Trophoblast cell (in vitro differentiated cells and primary cell): ENCODE data around the gene AASDH.

Source experiments
- DNase-seq, 2 donors: peaks; one replicate each; pipeline ENCODE4 v3.0.0-alpha.2; 2016
- H2AFZ ChIP-seq: 2 replicates; pipeline ENCODE4 v1.6.1; 2013; ENCODE audit warnings: low read length, moderate library complexity, mild to moderate bottlenecking; ENCODE audit not compliant: insufficient read depth, poor library complexity
- H2AK5ac ChIP-seq: 2 replicates; pipeline ENCODE4 v1.6.1; 2013; ENCODE audit warnings: mild to moderate bottlenecking, low read length
- H2BK120ac ChIP-seq: 2 replicates; pipeline ENCODE4 v1.6.1; 2013; ENCODE audit warnings: low read length, mild to moderate bottlenecking, moderate library complexity; ENCODE audit not compliant: insufficient read depth, poor library complexity
- H2BK12ac ChIP-seq: 2 replicates; pipeline ENCODE4 v1.6.1; 2013; ENCODE audit warnings: mild to moderate bottlenecking, low read length, moderate library complexity
- H2BK5ac ChIP-seq: 2 replicates; pipeline ENCODE4 v1.6.1; 2013; ENCODE audit warnings: low read length, low read depth, moderate library complexity, mild to moderate bottlenecking; ENCODE audit not compliant: poor library complexity
- H3K14ac ChIP-seq: 2 replicates; pipeline ENCODE4 v1.6.1; 2013; ENCODE audit warnings: mild to moderate bottlenecking, low read length
- H3K18ac ChIP-seq: 2 replicates; pipeline ENCODE4 v1.6.1; 2013; ENCODE audit warnings: mild to moderate bottlenecking, low read length
- H3K23ac ChIP-seq: 2 replicates; pipeline ENCODE4 v1.6.1; 2013; ENCODE audit warnings: low read length
- H3K27ac ChIP-seq: 2 replicates; pipeline ENCODE4 v1.5.1; 2013; ENCODE audit warnings: low read depth, mild to moderate bottlenecking, inconsistent platforms, low read length, moderate library complexity
- H3K27me3 ChIP-seq: 2 replicates; pipeline ENCODE4 v1.6.1; 2013; ENCODE audit warnings: inconsistent platforms, mild to moderate bottlenecking, low read length, moderate library complexity; ENCODE audit not compliant: insufficient read depth
- H3K36me3 ChIP-seq, 2 experiments: 1 replicate in 1 of 2; 2 replicates in 1 of 2; pipeline ENCODE4 v1.6.1; 2013; ENCODE audit warnings: low read length in 2 of 2, mild to moderate bottlenecking in 2 of 2, moderate library complexity in 1 of 2; ENCODE audit not compliant: insufficient read depth in 2 of 2, control insufficient read depth in 1 of 2
- H3K4ac ChIP-seq: 2 replicates; pipeline ENCODE4 v1.6.1; 2013; ENCODE audit warnings: low read depth, mild to moderate bottlenecking, low read length, moderate library complexity
- H3K4me1 ChIP-seq, 2 experiments: 1 replicate in 1 of 2; 2 replicates in 1 of 2; pipeline ENCODE4 v1.6.1; 2013; ENCODE audit warnings: low read length in 2 of 2, mild to moderate bottlenecking in 2 of 2, moderate library complexity in 1 of 2; ENCODE audit not compliant: insufficient read depth in 2 of 2, control insufficient read depth in 1 of 2
- H3K4me2 ChIP-seq: 2 replicates; pipeline ENCODE4 v1.6.1; 2013; ENCODE audit warnings: inconsistent platforms, mild to moderate bottlenecking, low read length, moderate library complexity
- H3K4me3 ChIP-seq: 2 replicates; pipeline ENCODE4 v1.5.1; 2013; ENCODE audit warnings: mild to moderate bottlenecking, low read depth, low read length, inconsistent platforms
- H3K79me1 ChIP-seq: one replicate; pipeline ENCODE4 v1.6.1; 2013; ENCODE audit warnings: low read length
- H3K79me2 ChIP-seq: 2 replicates; pipeline ENCODE4 v1.6.1; 2013; ENCODE audit warnings: low read length, mild to moderate bottlenecking; ENCODE audit not compliant: control insufficient read depth, insufficient read depth, poor library complexity
- H3K9ac ChIP-seq: 2 replicates; pipeline ENCODE4 v1.6.1; 2013; ENCODE audit warnings: mild to moderate bottlenecking, low read length
- H3K9me3 ChIP-seq: 2 replicates; pipeline ENCODE4 v1.6.1; 2013; ENCODE audit warnings: low read depth, mild to moderate bottlenecking, control low read depth, inconsistent platforms, low read length; ENCODE audit not compliant: insufficient read depth
- H4K12ac ChIP-seq: 2 replicates; pipeline ENCODE4 v1.6.1; 2013; ENCODE audit warnings: low read depth, mild to moderate bottlenecking, low read length, moderate library complexity
- H4K8ac ChIP-seq: 2 replicates; pipeline ENCODE4 v1.6.1; 2013; ENCODE audit warnings: low read depth, mild to moderate bottlenecking, low read length, moderate library complexity
- H4K91ac ChIP-seq: one replicate; pipeline ENCODE4 v1.6.1; 2013; ENCODE audit warnings: low read depth, mild to moderate bottlenecking, low read length, moderate library complexity
- WGBS: extraction: QIAGEN DNeasy Blood & Tissue Kit; methylation state at CpG from one replicate; pipeline ENCODE4 v1.1.7; 2013; ENCODE audit warnings: missing lambda C conversion rate; ENCODE audit not compliant: insufficient read length, insufficient coverage; ENCODE audit errors: extremely low coverage; 5-methylcytosine and 5-hydroxymethylcytosine counted together

Gene AASDH

GRCh38 chr4:56310401-56311125, 76.7 kb downstream of the AASDH start:
- Histone ChIP-seq H3K27ac (no peak overlapping the region), H2AK5ac (no peak overlapping the region), H2BK5ac (no peak overlapping the region), H3K27me3 (no peaks in the 10 kb centered on the region), H2AFZ (no peak overlapping the region), H3K4me1 (no peaks in the 10 kb centered on the region), H3K18ac (no peak overlapping the region), H3K4me3 (no peak overlapping the region), H3K9me3 (no peaks in the 10 kb centered on the region), H3K23ac (no peak overlapping the region), H3K14ac (no peak overlapping the region), H3K4ac (no peak overlapping the region), H3K79me1 (no peaks in the 10 kb centered on the region), H4K12ac (no peak overlapping the region), H2BK120ac (no peak overlapping the region), H4K8ac (no peak overlapping the region), H4K91ac (no peak overlapping the region), H2BK12ac (no peak overlapping the region), H3K36me3 (peaks cover 31% of the 10 kb centered on the region in 2 experiments), H3K4me2 (no peak overlapping the region), H3K79me2 (no peaks in the 10 kb centered on the region), H3K9ac (no peak overlapping the region)
- WGBS: no CpG with 5 or more reads among the region's 5 CpGs
- DNase-seq: no peak

GRCh38 chr4:56308384-56308783, 78.9 kb downstream of the AASDH start:
- Histone ChIP-seq H3K36me3 (peaks cover 14% of the 10 kb centered on the region in 2 experiments), H2AFZ (no peak overlapping the region), H3K9ac (no peak overlapping the region), H3K9me3 (no peaks in the 10 kb centered on the region), H2BK120ac (no peak overlapping the region), H3K4me3 (no peak overlapping the region), H3K18ac (no peak overlapping the region), H3K27ac (no peak overlapping the region), H3K14ac (no peak overlapping the region), H4K8ac (no peak overlapping the region), H3K27me3 (no peaks in the 10 kb centered on the region), H2BK5ac (no peak overlapping the region), H3K79me2 (no peaks in the 10 kb centered on the region), H4K91ac (no peak overlapping the region), H3K4ac (no peak overlapping the region), H4K12ac (no peak overlapping the region), H2BK12ac (no peak overlapping the region), H3K23ac (no peak overlapping the region), H3K4me1 (peaks cover 0 to 2% of the 10 kb centered on the region in 2 experiments), H3K4me2 (no peak overlapping the region), H3K79me1 (no peaks in the 10 kb centered on the region), H2AK5ac (no peak overlapping the region)
- no CpG with 5 or more reads among the region's 4 CpGs for WGBS
- DNase-seq: no peak

GRCh38 chr4:56307423-56307822, 79.9 kb downstream of the AASDH start:
- Histone ChIP-seq H3K27me3 (no peaks in the 10 kb centered on the region), H4K8ac (no peak overlapping the region), H3K36me3 (peaks cover 8 to 9% of the 10 kb centered on the region in 2 experiments), H3K9ac (no peak overlapping the region), H3K14ac (no peak overlapping the region), H3K4me2 (no peak overlapping the region), H2AFZ (no peak overlapping the region), H4K12ac (no peak overlapping the region), H3K9me3 (no peaks in the 10 kb centered on the region), H3K27ac (no peak overlapping the region), H2BK12ac (no peak overlapping the region), H4K91ac (no peak overlapping the region), H3K4ac (no peak overlapping the region), H3K4me1 (peaks cover 0 to 2% of the 10 kb centered on the region in 2 experiments), H3K18ac (no peak overlapping the region), H2BK120ac (no peak overlapping the region), H3K79me2 (no peaks in the 10 kb centered on the region), H3K4me3 (no peak overlapping the region), H3K79me1 (no peaks in the 10 kb centered on the region), H2BK5ac (no peak overlapping the region), H2AK5ac (no peak overlapping the region), H3K23ac (no peak overlapping the region)
- WGBS: no CpG with 5 or more reads among the region's 3 CpGs
- peak; percentile 48 to 88 for DNase-seq

GRCh38 chr4:56305390-56305789, 81.9 kb downstream of the AASDH start:
- Histone ChIP-seq H4K8ac (no peak overlapping the region), H3K36me3 (peaks cover 3 to 9% of the 10 kb centered on the region in 2 experiments), H4K91ac (no peak overlapping the region), H3K79me1 (no peaks in the 10 kb centered on the region), H2AK5ac (no peak overlapping the region), H3K4me3 (no peak overlapping the region), H2BK12ac (no peak overlapping the region), H3K18ac (no peak overlapping the region), H3K4me1 (peaks cover 0 to 2% of the 10 kb centered on the region in 2 experiments), H3K4me2 (no peak overlapping the region), H2AFZ (no peak overlapping the region), H3K27ac (no peak overlapping the region), H2BK5ac (no peak overlapping the region), H3K9ac (no peak overlapping the region), H3K9me3 (no peaks in the 10 kb centered on the region), H3K23ac (no peak overlapping the region), H4K12ac (no peak overlapping the region), H2BK120ac (no peak overlapping the region), H3K79me2 (no peaks in the 10 kb centered on the region), H3K4ac (no peak overlapping the region), H3K27me3 (no peaks in the 10 kb centered on the region), H3K14ac (no peak overlapping the region)
- DNase-seq: peak in 1 of 2 donors; percentile 18
- no CpG with 5 or more reads among the region's 1 CpG for WGBS
